NT2/D1 (cell line): Measurements from ENCODE around the gene CHD5.

Experiments
- YY1 ChIP-seq: IDR thresholded peaks from 2 replicates; pipeline ENCODE4 v1.6.1; 2011; ENCODE audit not compliant: insufficient read length, insufficient read depth
- ZNF274 ChIP-seq: IDR thresholded peaks from 2 replicates; pipeline ENCODE4 v1.6.1; 2011; ENCODE audit warnings: mild to moderate bottlenecking, low read depth, low read length

DNA sequence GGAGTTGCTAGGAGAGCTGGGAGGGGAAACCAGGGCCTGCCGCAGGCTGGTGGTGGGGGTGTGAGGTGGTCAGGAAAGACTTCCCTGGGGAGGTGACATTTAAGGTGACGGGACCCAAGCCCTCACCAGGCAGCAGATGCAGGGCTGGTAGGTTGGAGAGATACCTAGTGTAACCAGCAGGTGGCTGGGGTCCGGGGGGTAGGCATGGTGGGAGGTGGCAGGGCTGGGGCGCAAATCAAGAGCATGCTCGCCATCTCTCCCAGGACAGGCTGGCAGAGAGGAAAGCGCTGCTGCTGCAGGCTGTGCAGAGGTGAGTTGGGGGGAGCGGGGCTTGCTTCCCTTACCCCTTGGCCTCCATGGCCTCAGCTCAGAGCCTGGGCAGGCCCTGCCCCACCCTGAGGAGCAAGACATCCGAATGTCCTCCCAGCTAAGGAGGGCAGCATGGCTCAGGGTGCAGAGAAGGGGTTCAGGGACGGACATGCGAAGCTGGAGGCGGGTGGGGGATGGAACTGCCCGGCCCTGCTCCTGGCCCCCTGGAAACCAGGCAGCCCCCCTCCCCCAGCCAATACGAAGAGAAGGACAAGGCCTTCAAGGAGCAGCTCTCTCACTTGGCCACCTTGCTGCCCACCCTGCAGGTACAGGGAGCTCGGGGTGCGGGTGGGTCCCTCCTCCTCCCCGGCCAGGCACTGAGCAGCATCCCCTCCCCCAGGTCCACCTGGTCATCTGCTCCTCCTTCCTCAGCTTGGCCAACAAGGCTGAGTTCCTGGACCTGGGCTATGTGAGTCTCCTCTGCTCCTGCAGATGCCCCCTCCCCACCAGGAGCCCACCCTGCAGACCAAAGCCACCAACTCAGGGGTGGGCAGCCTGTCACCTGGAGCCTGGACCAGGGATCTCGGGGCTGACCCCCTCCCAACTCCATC lies 29.8 kb upstream of the CHD5 start:
- TF ChIP-seq YY1 = no peak
- TF ChIP-seq ZNF274 = no peak
